Retinal pigment epithelial cell (primary cell): Measurements from ENCODE around the gene CLASRP.

Experiments
- DNase-seq: peaks from one replicate; pipeline ENCODE4 v3.0.0-alpha.2; 2010; ENCODE audit warnings: low read depth
- H3K4me3 ChIP-seq: 2 replicates; pipeline ENCODE4 v1.5.1; 2011; ENCODE audit warnings: mild to moderate bottlenecking, low read length, control low read depth, moderate library complexity
- CTCF ChIP-seq: conservative IDR thresholded peaks from 2 replicates; pipeline ENCODE4 v1.5.1; 2011; ENCODE audit warnings: low read depth, low read length, control low read depth, inconsistent platforms

The CLASRP gene

DNA sequence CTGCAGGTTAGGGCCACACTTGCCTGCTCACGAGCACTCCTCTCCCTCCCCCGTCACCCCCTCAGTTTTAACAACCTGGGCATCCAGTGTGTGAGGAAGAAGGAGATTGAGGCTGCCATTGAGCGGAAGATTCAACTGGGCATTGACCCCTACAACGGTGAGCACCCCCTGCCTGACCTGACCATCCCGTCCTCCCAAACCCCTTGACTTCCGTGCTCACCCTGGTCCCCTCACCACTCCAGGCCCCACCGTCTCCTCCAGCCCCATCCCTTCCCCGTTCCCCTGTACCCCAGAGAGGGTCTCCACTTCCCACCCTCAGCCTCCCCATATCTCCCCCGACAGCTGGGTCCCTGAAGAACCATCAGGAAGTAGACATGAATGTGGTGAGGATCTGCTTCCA, 13.6 kb upstream of the CLASRP start:
- DNase-seq: no peak
- no peak overlapping the region for H3K4me3 ChIP-seq
- TF ChIP-seq CTCF: no peak

DNA sequence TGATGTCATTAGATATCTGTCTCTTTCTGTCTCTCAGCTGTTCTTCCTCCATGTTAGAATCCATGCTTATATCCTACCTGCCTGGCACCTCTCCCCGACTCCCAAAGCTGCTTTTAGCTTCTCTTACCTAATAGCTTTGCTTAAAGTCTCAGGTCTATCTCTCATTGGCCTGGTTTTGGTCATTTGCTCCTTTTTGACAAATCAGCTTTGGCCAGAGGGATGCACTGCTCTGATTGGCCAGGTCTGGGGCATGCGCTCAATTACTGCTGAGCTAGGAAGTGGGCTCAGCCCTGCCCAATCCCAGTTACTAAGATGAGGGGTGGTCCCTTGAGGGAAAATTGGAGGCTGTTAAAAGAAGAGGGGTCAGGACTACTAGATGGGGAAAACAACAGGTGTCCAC, 11.5 kb upstream of the CLASRP start:
- no peak overlapping the region for H3K4me3 ChIP-seq
- TF ChIP-seq CTCF: no peak

GRCh38 chr19:45030825-45031224, 8.0 kb upstream of the CLASRP start:
- DNase-seq: no peak
- no peak overlapping the region for H3K4me3 ChIP-seq

More for the DNA sequence above, 11.5 kb upstream of the CLASRP start:
- DNase-seq: no peak

GRCh38 chr19:45032421-45032820, 6.4 kb upstream of the CLASRP start:
- no peak for DNase-seq
- no peak for TF ChIP-seq CTCF
- no peak overlapping the region for H3K4me3 ChIP-seq

More at GRCh38 chr19:45030825-45031224, 8.0 kb upstream of the CLASRP start:
- no peak for TF ChIP-seq CTCF

DNA sequence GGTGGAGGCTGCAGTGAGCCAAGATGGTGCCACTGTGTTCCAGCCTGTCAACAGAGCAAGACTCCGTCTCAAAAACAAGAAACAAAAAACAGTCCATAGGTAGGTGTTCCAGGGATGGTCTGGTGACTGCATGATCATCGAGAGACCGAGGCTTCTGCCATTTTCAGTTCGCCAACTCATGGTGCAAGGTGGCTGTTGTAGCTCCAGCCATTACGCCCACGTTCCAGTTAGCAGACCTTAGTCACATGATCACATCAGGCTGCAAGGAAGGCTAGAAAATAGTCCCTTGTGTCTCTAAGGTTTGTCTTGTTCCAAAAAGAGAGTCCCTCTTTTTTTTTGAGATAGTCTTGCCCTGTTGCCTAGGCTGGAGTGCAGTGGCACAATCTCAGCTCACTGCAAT, 3.1 kb upstream of the CLASRP start:
- no peak overlapping the region for H3K4me3 ChIP-seq
- no peak for DNase-seq
- TF ChIP-seq CTCF: no peak

GRCh38 chr19:45037393-45038169, 1.3 kb upstream of the CLASRP start:
- H3K4me3 ChIP-seq: no peak overlapping the region
- no peak for DNase-seq

More at GRCh38 chr19:45037393-45038169, 1.3 kb upstream of the CLASRP start:
- no peak for TF ChIP-seq CTCF
